ENCODE results near the gene RASA3.
A peak's percentile ranks its signal among the peaks of the same experiment; 100 is the strongest.
"Not testable (repeated sequence)": the region's sequence is repeated elsewhere in the genome, so short reads cannot be mapped to it uniquely, and the experiment has no call there.

RASA3 gene

DNA sequence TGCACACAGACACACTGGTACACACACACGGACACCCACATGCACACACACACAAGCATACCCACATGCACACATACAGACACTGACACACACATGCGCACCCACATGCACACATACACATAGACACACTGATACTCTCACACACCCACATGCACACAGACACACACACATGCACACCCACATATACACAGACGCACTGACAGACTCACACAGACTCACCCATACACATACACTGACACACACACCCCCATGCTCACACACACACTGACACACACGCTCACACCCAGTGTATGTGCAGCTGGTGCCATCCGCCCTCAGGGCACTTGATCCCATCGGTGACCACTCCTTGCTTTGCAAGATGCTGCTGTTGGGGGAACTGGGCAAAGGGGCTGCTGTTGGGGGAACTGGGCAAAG is 9.7 kb upstream of the RASA3 start:
- no peak for DNase-seq (ENCODE audit: low read depth)

DNA sequence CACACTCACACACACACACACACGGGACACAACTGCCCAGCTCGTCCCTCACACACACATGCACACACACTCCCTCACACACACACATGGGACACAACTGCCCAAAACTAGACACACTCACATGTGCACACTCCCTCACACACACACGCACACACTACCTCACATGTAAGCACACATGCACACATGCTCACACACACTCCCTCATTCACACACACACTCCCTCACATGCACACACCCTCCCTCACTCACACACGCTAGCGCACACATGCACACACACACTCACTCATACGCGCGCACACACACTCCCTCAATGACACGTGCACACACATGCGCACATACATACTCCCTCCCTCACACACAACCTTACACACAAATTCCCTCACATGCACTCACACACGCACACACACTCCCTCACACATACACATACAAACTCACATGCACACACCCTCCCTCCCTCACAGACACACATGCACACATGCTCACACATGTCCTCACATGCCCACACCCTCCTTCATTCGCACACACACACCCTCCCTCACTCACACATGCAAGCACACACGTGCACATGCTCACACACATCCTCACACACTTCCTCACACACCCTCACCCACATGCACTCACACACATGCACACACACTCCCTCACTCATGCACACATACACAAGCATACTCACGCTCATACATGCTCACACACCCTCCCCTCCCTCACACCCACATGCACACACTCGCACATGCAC is 9.0 kb upstream of the RASA3 start:
- no peak for DNase-seq (ENCODE audit: low read depth)

DNA sequence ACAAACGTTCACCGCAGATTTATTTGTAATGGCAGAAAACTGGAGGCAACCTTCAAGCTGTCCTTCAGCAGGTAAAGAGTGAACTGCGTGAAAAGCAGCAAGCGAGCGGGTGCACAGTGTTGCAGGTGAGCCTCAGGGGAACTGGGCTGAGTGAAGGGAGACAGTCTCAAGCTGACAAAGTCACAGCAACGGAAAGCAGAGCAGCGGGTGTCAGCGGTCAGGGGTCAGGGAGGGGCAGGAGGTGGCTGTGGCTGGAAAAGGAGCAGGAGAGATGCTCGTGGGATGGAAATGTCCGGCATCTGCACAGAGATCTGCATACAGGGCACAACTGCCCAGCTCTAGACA is 8.5 kb upstream of the RASA3 start:
- DNase-seq (ENCODE audit: low read depth): no peak

DNA sequence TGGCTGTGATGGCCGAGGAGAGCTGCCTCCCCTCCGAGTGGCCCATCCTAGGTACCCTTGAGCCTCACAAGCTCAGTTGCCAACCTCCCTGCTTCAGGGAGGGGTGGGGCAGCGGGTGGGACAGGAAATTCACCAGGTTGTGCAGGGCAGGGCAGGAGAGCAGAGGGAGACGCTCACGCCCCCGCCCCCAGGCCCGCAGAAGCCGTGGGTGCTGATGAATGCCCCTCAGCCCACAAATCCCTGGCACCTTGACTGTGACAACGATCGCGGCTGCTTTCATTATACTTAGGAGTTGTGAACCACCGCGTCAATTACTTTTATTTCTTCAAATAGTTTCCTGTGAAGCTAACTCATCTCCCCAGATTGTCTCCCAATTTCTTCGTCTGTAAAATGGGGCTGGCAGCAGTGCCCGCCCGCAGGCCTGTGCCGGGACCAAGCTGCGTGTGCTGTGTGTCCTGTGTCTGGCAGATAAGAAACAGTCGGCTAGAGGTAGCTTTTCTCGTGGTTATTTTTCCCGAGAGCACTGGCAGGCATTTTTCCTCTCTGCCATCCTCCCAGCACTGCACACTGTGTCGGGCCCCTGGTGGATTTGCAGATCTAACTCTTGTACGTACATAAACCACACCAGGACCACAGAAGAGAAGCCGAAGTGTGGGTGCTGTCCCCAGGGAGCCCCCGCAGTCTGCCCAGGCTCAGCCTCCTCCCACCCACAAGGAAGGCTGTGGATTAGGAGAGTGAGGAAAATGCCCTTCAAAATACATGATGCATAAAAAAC is 7.9 kb upstream of the RASA3 start:
- no peak for DNase-seq (ENCODE audit: low read depth)

DNA sequence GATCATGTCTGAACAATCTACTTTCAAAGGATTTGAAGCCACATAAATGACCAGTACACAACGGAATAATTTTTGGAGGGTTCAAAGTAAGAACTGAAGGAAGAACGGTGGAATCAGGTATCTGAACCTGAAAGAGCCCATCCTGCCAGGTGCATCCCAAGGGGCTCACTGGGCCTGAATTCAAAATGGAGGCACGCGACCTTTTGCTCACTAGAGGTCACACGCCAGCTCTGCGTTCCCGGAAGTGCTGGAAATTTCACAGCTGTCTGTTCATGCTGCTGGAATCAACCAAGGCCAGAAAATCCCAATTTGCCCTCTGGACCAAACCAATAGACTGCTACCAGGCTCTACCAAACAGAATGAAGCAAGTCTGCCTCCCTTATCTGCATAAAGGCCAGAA is 4.2 kb upstream of the RASA3 start:
- no peak for DNase-seq (ENCODE audit: low read depth)

DNA sequence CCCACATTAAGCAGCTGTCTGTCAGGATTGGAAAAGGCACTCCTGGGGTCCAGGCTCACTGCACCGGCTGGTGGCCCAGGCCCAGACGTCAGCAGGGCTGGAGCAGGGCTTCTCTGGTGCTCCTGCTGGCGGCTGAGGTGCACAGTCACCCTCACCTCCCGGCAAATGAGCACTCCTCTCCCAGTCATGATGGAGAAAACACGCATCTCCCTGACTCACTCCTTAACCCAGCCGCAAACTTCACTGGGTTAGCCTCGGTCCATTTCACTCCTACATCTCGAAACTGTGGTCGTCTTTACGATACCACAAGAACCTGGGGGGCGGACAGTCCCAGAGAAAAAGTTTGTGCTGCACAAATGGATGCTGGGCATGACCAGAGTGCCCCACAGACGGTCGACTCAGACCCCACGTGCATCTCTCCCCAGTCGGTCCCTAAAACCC is 3.3 kb upstream of the RASA3 start:
- no peak for DNase-seq (ENCODE audit: low read depth)

DNA sequence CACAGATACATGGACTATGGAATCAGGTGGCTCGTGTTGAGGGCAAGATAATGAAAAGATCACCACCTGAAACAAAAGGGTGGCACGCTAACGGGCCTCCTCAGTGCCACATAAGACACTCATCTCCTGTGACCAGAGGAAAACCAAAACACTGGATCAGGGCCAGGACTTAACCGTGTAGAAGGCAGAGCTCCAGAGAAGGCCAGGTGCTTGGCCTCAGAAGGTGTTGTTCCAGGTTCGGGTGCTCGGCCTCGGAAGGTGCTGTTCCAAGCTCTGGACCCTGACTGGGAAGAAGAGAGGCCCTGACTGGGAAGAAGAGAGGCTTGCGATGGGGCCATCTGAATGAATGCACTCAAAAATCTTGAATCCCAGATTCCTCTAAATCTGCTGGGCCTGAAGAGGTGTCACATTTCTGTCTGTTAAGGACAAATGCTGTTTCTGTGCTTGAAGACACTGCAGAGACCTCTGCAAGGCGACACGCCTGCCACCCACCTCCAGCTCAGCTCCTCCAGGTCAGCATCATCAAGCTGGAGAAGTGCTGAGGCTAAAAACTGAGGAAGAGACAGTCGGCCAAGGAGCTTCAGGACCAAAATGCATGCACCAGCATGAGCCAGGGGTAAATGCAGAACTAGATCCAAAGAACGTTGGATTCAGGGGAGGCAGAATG is 2.7 kb upstream of the RASA3 start:
- DNase-seq (ENCODE audit: low read depth): no peak

DNA sequence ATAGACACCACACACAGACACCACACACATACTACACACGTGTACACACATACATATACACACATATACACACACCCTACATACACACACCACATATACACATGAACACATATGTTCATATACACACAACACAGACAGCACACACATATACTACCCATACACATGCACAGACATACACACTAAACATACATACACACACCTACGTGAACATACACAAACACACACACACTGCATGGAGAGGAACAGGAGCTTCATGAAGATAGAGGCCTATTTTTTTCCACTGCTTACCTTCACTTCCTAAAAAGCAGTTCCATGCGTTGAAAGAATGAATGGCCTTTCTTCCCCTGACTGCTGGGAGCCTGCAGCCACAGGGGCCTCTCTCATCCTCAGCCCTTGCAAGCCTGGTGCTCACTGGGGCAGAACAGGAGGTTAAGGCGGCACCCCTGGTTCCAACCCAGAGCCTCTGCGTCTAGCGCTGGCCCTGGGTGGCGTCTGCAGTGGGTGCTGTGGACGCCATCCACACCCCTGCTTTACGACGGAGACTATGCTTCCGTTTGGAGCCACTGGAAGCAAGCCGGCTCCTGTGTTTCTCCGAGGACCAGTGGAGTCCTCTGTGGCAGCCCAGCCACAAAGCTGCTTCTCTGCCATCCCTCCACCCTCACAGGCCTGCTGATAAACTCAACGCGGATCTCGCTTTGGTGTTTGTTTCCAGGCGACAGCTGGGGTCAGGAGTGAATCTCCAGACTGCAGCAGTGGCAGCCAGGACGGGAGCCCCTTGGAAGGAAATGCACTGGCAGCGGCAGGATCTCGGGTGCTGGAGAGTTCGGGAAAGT is 1.9 kb upstream of the RASA3 start:
- DNase-seq (ENCODE audit: low read depth): no peak

DNA sequence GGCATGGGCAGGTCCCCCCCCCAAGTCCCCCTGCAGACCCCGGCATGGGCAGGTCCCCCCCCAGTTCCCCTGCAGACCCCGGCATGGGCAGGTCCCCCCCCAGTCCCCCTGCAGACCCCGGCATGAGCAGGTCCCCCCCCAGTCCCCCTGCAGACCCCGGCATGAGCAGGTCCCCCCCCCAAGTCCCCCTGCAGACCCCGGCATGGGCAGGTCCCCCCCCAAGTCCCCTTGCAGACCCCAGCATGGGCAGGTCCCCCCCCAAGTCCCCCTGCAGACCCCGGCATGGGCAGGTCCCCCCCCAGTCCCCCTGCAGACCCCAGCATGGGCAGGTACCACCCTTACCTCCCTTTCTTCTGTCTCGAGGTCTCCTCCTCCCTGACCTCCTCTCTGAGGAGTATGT is 1.1 kb upstream of the RASA3 start:
- not testable (repeated sequence) for DNase-seq (ENCODE audit: low read depth)

DNA sequence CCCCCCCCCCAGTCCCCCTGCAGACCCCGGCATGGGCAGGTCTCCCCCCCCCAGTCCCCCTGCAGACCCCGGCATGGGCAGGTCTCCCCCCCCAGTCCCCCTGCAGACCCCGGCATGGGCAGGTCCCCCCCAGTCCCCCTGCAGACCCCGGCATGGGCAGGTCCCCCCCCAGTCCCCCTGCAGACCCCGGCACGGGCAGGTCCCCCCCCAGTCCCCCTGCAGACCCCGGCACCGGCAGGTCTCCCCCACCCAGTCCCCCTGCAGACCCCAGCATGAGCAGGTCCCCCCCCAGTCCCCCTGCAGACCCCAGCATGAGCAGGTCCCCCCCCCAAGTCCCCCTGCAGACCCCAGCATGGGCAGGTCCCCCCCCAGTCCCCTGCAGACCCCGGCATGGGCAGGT is 703 bp upstream of the RASA3 start:
- not testable (repeated sequence) for DNase-seq (ENCODE audit: low read depth)

DNA sequence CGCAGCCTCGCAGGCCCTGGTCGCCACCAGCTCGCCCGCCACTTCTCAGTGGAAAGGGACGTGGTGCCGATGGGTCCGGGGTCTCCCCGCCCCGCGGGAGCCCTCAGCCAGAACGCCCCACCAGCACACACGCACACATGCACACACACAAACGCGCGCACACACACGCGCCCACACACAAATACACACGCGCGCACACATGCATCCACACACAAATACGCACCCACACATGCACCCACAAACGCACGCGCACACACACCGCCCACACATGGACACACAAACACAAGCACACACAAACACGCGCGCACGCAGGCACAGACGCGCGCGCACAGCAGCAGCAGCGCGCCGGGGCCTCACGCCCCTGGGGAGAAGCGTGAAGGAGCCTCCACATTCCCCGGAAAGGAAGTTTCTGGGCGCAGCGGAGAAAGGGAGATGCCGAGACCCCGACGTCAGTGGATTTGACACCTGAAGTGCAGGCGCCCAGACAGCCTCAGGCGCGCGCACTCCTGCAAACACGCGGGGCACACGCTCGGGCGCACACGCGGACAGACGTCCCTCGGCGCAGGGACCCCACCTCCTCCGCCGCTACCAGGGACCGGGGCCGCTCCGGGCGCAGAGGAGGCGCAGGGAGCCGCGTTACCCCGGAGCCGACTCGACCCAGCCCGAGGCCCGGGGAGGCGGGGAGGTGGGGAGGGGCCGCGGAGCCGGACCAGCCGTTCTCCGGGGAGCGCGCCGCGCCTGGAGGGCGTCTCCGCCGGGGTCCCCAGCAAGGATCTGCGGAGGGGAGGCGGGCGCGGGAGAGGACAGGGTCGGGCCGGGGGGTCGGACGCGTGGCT is 622 bp downstream of the RASA3 start:
- DNase-seq (ENCODE audit: low read depth): no peak

DNA sequence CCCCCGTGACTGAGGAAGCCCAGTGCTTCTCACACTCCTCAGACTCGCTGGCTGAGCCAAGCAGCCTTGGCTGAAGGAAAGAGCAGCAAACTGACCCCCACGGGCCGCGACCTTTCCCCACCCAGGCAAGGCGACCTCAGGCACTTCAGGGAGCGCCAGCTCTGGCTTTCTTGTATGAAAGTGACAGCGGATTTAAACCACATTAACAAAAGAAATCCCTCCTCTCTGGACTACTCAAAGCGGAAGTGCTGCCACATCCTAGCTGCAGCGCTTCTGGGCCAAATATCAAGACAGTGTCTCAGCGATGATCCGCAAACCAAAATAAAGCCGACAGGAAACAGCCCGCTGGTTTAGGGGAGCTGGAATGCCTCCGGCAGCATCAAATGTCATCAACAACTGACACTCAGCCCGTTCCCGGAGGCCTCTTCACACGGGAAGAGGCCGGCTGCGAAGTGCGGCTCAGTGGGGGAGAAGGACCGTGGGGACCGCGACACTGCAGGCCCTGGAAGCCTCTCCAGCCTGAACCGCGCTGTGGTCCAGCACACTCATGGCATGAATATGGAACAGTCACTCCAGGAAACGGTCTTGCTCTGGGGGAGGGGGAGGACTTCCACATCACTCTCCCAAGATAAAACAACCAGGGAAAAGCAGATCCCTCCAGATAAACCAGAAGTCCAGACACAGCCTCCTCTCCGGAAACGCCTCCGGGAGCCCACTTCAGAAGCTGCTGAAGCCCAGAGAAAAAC is 1.4 kb downstream of the RASA3 start:
- DNase-seq (ENCODE audit: low read depth): peak; percentile 70

DNA sequence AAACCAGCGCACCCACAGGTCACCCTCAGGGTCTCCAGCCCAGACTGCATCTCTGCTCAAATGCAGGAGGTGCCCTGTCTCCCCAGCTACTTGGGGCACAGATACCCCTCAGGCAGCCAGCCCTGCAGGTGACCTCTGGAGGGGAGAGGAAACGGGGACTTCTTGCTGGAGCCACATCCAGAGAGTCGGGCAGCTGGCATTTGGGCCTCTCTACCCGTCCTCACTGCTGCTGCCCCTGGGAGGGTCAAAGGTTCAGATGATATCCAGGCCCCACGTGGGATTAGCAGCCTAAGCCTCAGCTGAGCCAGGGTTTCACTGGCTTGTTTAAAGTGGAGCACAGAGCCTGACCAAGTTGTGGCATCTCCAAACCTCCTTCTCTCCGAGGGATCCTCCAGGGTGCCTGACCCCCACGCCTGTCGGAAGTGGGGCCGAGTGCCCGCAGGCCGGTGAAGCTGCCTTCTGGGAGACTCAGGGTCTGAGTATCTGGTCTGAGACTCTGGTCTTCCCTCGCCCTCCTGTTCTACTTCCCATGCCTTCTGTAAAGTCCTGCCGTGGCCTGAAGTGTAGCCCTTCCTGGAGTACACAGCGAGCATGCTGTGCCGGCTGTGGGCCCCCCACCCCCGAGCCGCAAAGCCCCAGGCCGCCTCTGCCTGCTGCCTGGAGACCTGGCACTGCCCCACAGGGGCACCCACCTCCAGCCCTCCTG is 2.1 kb downstream of the RASA3 start:
- no peak for DNase-seq (ENCODE audit: low read depth)

DNA sequence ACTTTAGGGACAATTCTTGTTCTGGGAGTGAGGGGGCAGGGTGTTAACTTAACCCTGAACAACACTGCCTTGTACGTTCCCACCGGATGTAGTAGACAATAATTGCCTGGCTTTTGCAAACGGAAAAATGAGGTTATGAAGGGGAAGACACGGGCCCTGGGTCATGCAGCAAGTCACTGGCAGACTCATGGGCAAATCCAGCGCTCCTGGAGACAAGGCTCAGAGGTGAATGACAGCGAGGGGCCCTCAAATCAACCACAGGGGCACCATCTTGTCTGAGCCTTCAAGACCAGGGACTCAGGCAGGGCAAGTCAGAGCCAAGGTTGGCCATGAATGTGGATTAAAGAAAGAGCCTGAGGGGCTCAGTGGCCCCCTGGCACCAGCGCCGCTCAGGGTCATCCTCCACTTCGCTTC is 2.8 kb downstream of the RASA3 start:
- no peak for DNase-seq (ENCODE audit: low read depth)

DNA sequence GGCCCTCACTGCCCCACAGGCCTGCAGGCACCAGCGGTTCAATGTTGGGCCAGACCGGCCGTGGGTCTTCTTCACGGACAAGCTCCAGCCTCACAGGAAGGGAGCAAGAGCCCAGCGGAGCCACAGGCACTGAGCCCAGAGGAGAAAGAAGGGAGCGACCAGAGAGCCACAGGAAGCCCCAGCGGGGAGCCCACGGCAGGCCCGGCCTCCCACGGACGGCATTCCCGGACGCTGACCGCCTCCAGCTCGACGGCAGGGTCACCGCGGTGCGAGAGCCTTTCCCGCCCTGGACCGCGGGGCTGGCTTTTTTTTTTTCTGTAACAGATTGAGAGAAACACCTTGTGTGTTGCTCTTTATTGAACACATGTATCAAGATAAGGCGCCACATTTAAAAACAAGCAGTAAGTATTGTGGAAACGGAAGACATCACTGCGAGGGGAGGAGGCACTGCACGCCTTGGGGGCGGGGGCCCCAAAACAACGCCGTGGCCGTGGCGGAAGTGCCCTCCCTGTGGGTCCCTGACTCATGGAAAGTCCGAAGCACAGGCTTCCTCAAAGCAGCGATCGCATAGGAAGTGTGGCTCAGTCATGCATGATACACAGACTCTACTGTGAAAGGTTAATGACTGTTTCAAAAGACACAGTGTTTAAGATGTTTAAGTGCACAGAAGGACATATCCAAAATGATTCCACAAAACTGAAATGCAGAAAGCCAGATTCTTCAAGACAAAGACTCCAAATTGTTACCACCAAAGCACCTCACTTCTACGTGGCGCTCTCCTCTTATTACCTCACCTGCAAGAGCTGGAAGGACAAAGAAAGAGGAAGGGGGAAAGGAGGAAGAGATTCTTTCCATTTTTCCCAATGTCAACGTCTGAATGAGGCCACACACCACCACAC is 3.5 kb downstream of the RASA3 start:
- DNase-seq (ENCODE audit: low read depth): peak; percentile 94

DNA sequence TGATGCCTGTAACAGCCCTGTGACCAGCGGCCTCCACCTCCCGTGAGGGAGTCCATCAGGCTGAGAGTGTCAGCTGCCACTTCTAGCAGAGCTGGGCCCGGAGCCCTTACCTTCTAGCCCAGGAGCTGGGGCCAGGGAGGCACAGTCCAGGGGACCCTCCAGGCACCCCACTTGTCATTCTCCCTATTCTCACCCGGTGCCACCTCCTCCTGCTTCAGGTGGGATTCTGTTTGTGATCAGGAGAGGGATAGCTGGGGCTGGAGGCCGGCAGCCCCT is 4.1 kb downstream of the RASA3 start:
- no peak for DNase-seq (ENCODE audit: low read depth)

DNA sequence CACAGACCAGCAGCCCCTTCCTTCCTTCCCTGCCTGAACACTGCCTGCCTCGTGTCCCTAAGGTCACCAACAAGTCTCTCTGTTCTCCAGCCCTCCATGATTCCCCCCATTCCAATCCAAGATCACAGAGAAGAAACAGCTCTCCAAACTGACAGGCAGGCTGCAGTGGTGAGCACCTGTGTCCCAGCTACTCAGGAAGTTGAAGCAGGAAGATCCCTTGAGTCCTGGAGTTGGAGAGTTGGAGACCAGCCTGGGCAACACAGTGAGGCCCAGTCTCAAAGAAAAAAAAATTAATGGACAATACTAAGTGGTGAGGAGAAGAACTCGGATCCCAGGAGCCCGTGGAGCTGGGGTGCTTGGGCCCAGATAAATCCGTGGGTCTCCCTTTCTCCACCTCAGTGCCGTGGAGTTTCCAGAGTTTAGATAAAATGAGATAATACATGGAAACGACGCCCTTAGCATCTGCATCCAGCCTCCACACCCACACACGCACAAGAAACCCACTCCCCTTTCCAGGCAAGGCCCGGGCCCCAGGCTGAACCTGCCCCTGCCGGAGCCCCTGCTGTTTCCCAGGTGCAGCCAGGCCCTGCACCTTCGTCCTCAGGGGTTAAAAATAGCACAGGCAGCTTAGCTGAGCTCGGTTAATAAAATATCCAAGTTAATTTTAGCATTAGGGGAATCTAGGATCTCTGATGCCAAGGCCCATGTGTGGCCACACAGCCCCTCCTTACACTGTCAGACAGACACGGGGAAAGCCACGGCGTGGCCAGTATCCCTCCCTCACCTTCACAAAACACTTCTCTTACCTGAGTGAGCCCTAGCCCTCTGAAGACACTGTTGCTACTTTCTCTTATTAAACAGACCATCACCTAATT is 4.7 kb downstream of the RASA3 start:
- no peak for DNase-seq (ENCODE audit: low read depth)

DNA sequence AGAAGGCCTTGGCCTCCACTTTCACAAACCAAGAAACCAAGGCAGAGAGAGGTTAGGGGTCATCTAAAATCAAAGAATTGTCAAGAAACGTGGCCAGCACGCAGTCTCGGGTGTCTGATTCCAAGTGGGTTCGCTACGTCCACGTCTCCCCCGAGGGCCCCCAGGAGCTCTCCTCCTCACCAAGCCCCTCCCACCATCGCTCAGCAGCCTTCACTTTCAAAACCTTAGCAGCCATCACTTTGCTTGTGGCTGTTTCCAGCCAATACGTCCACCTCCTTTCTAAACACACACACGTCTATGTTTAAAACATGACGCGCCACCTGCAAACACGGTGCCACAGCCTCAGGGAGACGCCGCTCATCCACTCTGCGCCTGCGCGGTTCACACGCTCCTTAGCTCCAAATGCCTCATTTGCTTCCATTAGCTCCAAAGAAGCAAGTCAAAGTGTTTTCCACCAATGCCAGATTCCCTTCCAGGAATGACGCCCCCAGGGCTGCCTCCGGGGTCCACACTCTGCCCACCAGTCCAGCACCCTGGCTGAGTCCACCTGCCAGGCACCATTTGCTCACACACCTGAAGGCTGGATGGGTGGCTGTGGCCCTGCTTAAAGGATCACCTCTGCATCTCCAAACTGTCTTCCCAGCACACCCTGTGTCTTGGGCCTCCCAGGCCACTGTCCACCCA is 5.5 kb downstream of the RASA3 start:
- DNase-seq (ENCODE audit: low read depth): no peak

Measured in stromal cell of bone marrow (primary cell).